Fibroblast of skin of right biceps (primary cell): ENCODE data around the gene SLC47A1.
"Not testable (repeated sequence)": the region's sequence is repeated elsewhere in the genome, so short reads cannot be mapped to it uniquely, and the experiment has no call there.

ENCODE experiments used
- DNase-seq: peaks from one replicate; pipeline ENCODE4 v3.0.0-alpha.2; 2013

Gene SLC47A1

GRCh38 chr17:19533718-19534561 lies at the start of gene SLC47A1:
SLC47A1 (plus strand) TSS chr17:19533854; CDS start chr17:19533940, 86 bp downstream.
- peak; percentile 12 for DNase-seq

GRCh38 chr17:19485800-19486340 lies 47.8 kb upstream of the SLC47A1 start:
- DNase-seq: no peak

GRCh38 chr17:19486351-19487023 lies 47.2 kb upstream of the SLC47A1 start:
- DNase-seq: no peak

- DNase-seq: no peak
These were observed 46.5 kb upstream of the SLC47A1 start for GRCh38 chr17:19487024-19487600.

GRCh38 chr17:19492141-19492540 lies 41.5 kb upstream of the SLC47A1 start:
- no peak for DNase-seq

- DNase-seq: no peak
These were observed 38.5 kb upstream of the SLC47A1 start for GRCh38 chr17:19494961-19495806.

- no peak for DNase-seq
These were observed 37.7 kb upstream of the SLC47A1 start for GRCh38 chr17:19495828-19496528.

GRCh38 chr17:19497624-19498023 lies 36.0 kb upstream of the SLC47A1 start:
- DNase-seq: no peak

GRCh38 chr17:19501219-19501618 lies 32.4 kb upstream of the SLC47A1 start:
- DNase-seq: no peak

- DNase-seq: no peak
These were observed 31.1 kb upstream of the SLC47A1 start for GRCh38 chr17:19502517-19502916.

- DNase-seq: not testable (repeated sequence)
These were observed 28.1 kb upstream of the SLC47A1 start for GRCh38 chr17:19505561-19505960.

- peak; percentile 94 for DNase-seq
These were observed 25.7 kb upstream of the SLC47A1 start for GRCh38 chr17:19507775-19508576.

- no peak for DNase-seq
These were observed 25.1 kb upstream of the SLC47A1 start for GRCh38 chr17:19508577-19508867.

GRCh38 chr17:19509281-19509852 lies 24.3 kb upstream of the SLC47A1 start:
- DNase-seq: not testable (repeated sequence)

GRCh38 chr17:19510903-19511302 lies 22.8 kb upstream of the SLC47A1 start:
- DNase-seq: no peak

- peak; percentile 59 for DNase-seq
These were observed 19.7 kb upstream of the SLC47A1 start for GRCh38 chr17:19513897-19514488.

- no peak for DNase-seq
These were observed 16.0 kb upstream of the SLC47A1 start for GRCh38 chr17:19517699-19518098.

GRCh38 chr17:19519388-19520291 lies 14.0 kb upstream of the SLC47A1 start:
- not testable (repeated sequence) for DNase-seq

- no peak for DNase-seq
These were observed 13.0 kb upstream of the SLC47A1 start for GRCh38 chr17:19520641-19521040.
